Type B pancreatic cell (in vitro differentiated cells): ENCODE measurements around the gene TAPBP. TPM values are rescaled to one million over a fixed set of nuclear protein-coding genes. Genes with fewer than 3 reads are reported as not detected.

Experiments
- DNase-seq: peaks from one replicate; pipeline ENCODE4 v3.0.0; 2021; ENCODE audit warnings: mixed read lengths; ENCODE audit not compliant: unreplicated experiment; ENCODE audit errors: extremely low spot score
- H3K27ac Mint-ChIP-seq: 2 replicates; pipeline ENCODE4 v1.8.0; 2021; ENCODE audit warnings: mild to moderate bottlenecking, mixed read lengths
- H3K27me3 Mint-ChIP-seq: 2 replicates; pipeline ENCODE4 v1.8.0; 2021; ENCODE audit warnings: mixed read lengths
- H3K36me3 Mint-ChIP-seq: 2 replicates; pipeline ENCODE4 v1.8.0; 2021; ENCODE audit warnings: mixed read lengths
- H3K4me1 Mint-ChIP-seq: one replicate; pipeline ENCODE4 v1.8.0; 2021; ENCODE audit warnings: mixed read lengths; ENCODE audit not compliant: unreplicated experiment
- H3K4me3 Mint-ChIP-seq: 2 replicates; pipeline ENCODE4 v1.8.0; 2021; ENCODE audit warnings: mild to moderate bottlenecking, mixed read lengths
- H3K9me3 Mint-ChIP-seq: 2 replicates; pipeline ENCODE4 v1.8.0; 2021; ENCODE audit warnings: mixed read lengths
- total RNA-seq: library from RNA; stranded (reverse); gene quantifications from 2 replicates; pipeline ENCODE4 v1.2.1, GENCODE V29; 2021; ENCODE audit warnings: low replicate concordance
- TF ChIP-seq, protein P1 (sequence below): fragments of 200-600 bp; sonication (generic); conservative IDR thresholded peaks from 2 replicates; pipeline ENCODE4 v1.5.0; 2021; ENCODE audit warnings: antibody characterized with exemption, mild to moderate bottlenecking

TAPBP gene
- total RNA-seq, 1 donor from 2014 or later: 71.4 TPM

DNA sequence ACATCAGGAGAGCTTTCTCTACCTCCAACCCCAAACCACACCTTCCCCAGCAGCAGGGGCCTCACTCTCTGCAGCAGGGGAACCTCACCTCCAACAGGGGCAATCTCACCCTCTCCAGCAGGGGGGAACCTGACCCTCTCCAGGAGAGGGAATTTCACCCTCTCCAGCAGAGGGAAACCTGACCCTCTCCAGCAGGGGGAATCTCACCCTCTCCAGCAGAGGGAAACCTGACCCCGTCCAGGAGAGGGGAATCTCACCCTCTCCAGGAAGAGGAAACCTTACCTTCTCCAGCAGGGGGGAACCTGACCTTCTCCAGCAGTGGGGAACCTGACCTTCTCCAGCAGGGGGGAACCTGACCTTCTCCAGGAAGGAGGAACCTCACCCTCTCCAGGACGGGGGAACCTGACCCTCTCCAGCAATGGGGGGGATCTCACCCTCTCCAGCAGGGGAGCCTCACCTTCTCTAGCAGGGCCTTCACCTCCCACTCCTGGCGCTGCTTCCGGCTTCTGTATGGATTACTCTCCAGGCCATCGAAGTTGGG lies 33.8 kb downstream of the TAPBP start:
- peaks cover 7% of the 10 kb centered on the region for H3K4me1 Mint-ChIP-seq
- H3K27ac Mint-ChIP-seq: peak overlapping the region; percentile 63
- no peak for DNase-seq
- no peaks in the 10 kb centered on the region for H3K27me3 Mint-ChIP-seq
- H3K36me3 Mint-ChIP-seq: peaks cover 8% of the 10 kb centered on the region
- TF ChIP-seq, protein P1, sequence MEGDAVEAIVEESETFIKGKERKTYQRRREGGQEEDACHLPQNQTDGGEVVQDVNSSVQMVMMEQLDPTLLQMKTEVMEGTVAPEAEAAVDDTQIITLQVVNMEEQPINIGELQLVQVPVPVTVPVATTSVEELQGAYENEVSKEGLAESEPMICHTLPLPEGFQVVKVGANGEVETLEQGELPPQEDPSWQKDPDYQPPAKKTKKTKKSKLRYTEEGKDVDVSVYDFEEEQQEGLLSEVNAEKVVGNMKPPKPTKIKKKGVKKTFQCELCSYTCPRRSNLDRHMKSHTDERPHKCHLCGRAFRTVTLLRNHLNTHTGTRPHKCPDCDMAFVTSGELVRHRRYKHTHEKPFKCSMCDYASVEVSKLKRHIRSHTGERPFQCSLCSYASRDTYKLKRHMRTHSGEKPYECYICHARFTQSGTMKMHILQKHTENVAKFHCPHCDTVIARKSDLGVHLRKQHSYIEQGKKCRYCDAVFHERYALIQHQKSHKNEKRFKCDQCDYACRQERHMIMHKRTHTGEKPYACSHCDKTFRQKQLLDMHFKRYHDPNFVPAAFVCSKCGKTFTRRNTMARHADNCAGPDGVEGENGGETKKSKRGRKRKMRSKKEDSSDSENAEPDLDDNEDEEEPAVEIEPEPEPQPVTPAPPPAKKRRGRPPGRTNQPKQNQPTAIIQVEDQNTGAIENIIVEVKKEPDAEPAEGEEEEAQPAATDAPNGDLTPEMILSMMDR: peak; percentile 56
- peak overlapping the region; percentile 55 for H3K4me3 Mint-ChIP-seq
- H3K9me3 Mint-ChIP-seq: no peaks in the 10 kb centered on the region

DNA sequence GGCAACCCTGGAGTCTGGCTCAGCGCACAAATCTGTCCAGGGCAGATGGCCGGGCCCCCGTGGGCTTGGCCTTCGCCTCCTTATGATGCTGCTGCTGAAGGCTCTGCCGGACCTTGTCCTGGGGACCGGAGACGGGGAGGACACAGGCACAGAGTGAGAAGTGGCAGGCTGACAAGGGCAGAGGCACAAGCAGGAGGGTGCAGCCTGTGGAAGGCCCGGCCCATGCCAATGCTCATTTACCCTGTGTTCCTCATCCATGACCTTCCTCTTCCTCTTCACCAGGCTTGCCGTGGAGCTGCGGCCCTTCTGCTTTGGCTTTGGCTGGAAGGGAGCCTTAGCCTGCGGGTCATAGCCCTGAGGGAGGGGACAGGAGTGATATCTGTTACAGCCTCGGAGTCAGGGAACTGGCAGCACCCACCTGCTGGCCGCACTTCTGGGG lies 34.6 kb downstream of the TAPBP start:
- Mint-ChIP-seq H3K27ac (peak overlapping the region; percentile 63), H3K27me3 (no peaks in the 10 kb centered on the region), H3K4me1 (peaks cover 14% of the 10 kb centered on the region), H3K4me3 (no peak overlapping the region), H3K9me3 (no peaks in the 10 kb centered on the region), H3K36me3 (peaks cover 15% of the 10 kb centered on the region)
- TF ChIP-seq, protein P1: no peak
- no peak for DNase-seq

DNA sequence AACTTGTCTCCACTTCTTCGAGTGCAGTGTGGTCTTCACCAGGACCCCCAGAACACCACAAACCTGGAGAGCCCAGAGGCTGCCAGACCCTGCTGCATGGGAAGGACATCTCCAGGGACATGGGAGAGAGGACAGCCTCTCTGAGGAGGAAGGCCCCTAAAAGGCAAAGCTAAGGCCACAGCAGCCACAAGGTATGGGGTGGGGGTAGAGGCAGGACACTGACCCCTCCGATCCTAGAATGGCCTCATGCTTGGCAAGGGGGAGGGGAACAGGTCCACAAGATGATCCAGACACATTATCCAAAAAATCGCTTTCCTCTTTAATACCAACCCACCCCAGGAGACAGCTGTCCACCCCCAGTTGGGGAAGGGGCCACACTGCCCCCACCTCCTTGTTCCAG lies 35.1 kb downstream of the TAPBP start:
- H3K4me3 Mint-ChIP-seq: peak overlapping the region; percentile 55
- peaks cover 18% of the 10 kb centered on the region for H3K36me3 Mint-ChIP-seq

DNA sequence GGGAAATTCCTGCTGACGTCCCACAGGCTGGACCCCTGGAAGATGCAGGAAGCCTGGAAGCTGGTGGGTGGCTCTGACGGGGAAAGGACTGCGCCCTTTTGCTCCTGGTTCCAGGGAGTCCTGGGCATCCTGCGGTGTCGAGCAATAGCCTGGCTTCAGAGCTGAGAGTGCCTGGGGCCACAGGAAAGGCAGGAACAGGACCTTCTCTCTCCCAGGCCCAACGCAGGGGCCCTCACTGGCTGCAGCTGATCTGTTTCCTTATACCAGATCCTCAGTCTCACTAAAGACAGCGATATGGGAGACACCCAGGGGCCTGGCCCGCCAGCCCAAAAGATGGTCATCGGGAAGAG lies 35.5 kb downstream of the TAPBP start:
- no peaks in the 10 kb centered on the region for H3K9me3 Mint-ChIP-seq
- H3K4me3 Mint-ChIP-seq: peak overlapping the region; percentile 55
- peak overlapping the region; percentile 63 for H3K27ac Mint-ChIP-seq
- H3K27me3 Mint-ChIP-seq: no peaks in the 10 kb centered on the region
- no peak for DNase-seq
- peaks cover 19% of the 10 kb centered on the region for H3K36me3 Mint-ChIP-seq
- TF ChIP-seq, protein P1: no peak
- peaks cover 20% of the 10 kb centered on the region for H3K4me1 Mint-ChIP-seq

More for the DNA sequence above, 35.1 kb downstream of the TAPBP start:
- TF ChIP-seq, protein P1: no peak
- H3K9me3 Mint-ChIP-seq: no peaks in the 10 kb centered on the region
- H3K27me3 Mint-ChIP-seq: no peaks in the 10 kb centered on the region
- H3K27ac Mint-ChIP-seq: peak overlapping the region; percentile 63
- no peak for DNase-seq
- peaks cover 16% of the 10 kb centered on the region for H3K4me1 Mint-ChIP-seq

DNA sequence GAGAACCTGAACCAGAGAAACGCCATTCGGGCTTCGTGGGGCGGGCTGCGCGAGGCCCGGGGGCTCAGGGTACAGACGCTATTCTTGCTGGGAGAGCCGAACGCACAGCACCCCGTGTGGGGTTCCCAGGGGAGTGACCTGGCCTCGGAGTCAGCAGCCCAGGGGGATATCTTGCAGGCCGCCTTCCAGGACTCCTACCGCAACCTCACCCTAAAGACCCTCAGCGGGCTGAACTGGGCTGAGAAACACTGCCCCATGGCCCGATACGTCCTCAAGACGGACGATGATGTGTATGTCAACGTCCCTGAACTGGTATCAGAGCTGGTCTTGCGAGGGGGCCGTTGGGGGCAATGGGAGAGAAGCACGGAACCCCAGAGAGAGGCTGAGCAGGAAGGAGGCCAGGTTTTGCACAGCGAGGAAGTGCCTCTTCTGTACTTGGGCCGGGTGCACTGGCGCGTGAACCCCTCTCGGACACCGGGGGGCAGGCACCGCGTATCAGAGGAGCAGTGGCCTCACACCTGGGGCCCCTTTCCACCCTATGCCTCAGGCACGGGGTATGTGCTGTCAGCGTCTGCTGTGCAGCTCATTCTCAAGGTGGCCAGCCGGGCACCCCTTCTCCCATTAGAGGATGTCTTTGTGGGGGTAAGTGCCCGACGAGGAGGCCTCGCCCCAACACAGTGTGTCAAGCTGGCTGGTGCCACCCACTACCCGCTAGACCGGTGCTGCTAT lies 36.1 kb downstream of the TAPBP start:
- Mint-ChIP-seq H3K4me1 (peaks cover 26% of the 10 kb centered on the region), H3K27me3 (no peaks in the 10 kb centered on the region), H3K9me3 (no peaks in the 10 kb centered on the region), H3K36me3 (peaks cover 24% of the 10 kb centered on the region), H3K4me3 (peak overlapping the region; percentile 91), H3K27ac (peak overlapping the region; percentile 92)
- TF ChIP-seq, protein P1: no peak
- DNase-seq: no peak
